Fibroblast of mammary gland (primary cell): ENCODE data around the gene SLC22A6.
A peak's percentile ranks its signal among the peaks of the same experiment; 100 is the strongest.

Experiments
- DNase-seq: peaks from one replicate; pipeline ENCODE4 v3.0.0-alpha.2; 2010; ENCODE audit warnings: low read depth
- H3K4me3 ChIP-seq: 2 replicates; pipeline ENCODE4 v1.5.1; 2011; ENCODE audit warnings: low read depth, mild to moderate bottlenecking, low read length, moderate library complexity; ENCODE audit not compliant: control insufficient read depth
- TF ChIP-seq, protein P1 (sequence below): conservative IDR thresholded peaks from 2 replicates; pipeline ENCODE4 v1.5.1; 2011; ENCODE audit warnings: low read depth, low read length, inconsistent platforms; ENCODE audit not compliant: control insufficient read depth, insufficient read depth

Gene SLC22A6

DNA sequence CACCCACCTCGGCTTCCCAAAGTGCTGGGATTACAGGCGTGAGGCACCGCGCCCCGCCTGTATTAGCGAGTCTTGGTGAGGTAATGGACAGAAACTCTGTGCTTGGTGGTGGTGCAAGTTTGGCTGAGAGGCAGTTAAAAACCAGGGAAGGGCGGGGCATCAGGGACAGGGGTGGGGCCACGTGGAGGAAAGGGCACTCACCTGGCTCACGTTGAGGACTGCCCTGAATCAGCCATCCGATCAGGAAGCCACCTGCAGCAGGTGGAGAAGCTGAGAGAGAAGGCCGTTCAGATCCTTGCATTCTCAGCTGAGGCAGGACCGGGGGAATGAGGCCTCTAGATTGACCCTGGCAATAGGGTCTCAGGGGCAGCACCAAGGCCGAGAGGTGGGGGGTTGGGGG is 51.5 kb downstream of the SLC22A6 start:
- TF ChIP-seq, protein P1, sequence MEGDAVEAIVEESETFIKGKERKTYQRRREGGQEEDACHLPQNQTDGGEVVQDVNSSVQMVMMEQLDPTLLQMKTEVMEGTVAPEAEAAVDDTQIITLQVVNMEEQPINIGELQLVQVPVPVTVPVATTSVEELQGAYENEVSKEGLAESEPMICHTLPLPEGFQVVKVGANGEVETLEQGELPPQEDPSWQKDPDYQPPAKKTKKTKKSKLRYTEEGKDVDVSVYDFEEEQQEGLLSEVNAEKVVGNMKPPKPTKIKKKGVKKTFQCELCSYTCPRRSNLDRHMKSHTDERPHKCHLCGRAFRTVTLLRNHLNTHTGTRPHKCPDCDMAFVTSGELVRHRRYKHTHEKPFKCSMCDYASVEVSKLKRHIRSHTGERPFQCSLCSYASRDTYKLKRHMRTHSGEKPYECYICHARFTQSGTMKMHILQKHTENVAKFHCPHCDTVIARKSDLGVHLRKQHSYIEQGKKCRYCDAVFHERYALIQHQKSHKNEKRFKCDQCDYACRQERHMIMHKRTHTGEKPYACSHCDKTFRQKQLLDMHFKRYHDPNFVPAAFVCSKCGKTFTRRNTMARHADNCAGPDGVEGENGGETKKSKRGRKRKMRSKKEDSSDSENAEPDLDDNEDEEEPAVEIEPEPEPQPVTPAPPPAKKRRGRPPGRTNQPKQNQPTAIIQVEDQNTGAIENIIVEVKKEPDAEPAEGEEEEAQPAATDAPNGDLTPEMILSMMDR: no peak
- DNase-seq: no peak
- H3K4me3 ChIP-seq: no peak overlapping the region

GRCh38 chr11:62931499-62932278 is 53.1 kb downstream of the SLC22A6 start:
- peak; percentile 18 for DNase-seq
- no peak overlapping the region for H3K4me3 ChIP-seq
- TF ChIP-seq, protein P1: no peak

DNA sequence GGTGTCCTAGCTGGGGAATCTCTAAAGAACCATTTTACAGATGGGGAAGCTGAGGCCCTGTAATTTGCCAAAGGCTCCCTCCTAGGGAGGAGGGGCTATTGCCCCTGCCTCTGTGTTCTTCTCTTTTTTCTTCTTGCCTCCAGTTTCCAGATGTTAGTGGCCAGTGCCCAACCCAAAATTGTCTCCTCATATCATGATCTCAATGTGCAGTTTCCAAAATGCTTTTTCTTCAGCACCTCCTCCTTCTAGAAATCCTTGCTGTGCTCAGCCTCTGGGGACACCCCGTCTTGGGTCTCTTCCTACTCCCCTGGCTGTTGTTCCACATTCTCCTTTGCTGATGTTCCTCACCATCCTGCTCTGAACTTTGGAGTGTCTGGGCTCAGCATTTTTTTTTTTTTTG is 54.1 kb downstream of the SLC22A6 start:
- no peak for DNase-seq
- H3K4me3 ChIP-seq: no peak overlapping the region
- TF ChIP-seq, protein P1: no peak

DNA sequence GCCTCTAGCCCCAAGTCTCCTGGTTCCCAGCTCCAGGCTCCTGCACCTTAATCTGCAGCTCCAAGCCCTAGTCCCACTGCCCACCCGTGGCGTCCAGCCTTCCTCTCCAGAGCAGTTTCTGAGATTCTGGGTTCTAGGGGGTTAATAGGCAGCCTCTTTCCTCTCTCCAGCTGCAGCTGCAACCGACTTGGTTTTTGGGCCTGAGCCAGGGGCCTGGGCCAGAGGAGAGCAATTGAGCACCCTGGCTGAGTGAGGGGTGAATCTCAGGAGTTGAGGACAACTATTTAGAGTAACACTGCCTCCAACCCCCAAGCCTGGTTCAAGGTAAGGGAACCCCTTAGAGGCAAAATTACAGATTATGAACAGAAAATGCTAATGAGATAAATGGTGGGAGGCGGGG is 54.6 kb downstream of the SLC22A6 start:
- H3K4me3 ChIP-seq: no peak overlapping the region
- no peak for DNase-seq
- TF ChIP-seq, protein P1: no peak

DNA sequence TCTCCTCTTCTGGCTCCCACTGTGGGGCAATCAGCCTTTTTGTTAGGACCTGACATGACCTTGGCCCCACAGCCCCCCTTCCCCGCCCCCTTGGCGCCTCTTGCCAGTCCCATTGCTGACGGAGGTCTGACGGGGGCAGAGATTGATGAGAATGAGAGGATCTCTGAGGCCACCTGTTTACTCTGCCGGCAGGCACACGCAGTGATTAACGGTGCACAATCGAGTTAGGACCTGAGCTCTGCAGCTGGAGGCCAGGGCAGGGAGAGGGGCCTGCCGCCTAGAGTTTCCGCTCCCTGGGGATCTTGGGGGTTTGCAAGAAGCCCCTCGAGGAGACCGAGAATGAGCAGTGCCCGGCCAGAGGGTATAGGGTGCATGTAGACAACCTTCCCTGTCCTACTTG is 56.8 kb downstream of the SLC22A6 start:
- no peak for DNase-seq
- H3K4me3 ChIP-seq: no peak overlapping the region
- TF ChIP-seq, protein P1: no peak

DNA sequence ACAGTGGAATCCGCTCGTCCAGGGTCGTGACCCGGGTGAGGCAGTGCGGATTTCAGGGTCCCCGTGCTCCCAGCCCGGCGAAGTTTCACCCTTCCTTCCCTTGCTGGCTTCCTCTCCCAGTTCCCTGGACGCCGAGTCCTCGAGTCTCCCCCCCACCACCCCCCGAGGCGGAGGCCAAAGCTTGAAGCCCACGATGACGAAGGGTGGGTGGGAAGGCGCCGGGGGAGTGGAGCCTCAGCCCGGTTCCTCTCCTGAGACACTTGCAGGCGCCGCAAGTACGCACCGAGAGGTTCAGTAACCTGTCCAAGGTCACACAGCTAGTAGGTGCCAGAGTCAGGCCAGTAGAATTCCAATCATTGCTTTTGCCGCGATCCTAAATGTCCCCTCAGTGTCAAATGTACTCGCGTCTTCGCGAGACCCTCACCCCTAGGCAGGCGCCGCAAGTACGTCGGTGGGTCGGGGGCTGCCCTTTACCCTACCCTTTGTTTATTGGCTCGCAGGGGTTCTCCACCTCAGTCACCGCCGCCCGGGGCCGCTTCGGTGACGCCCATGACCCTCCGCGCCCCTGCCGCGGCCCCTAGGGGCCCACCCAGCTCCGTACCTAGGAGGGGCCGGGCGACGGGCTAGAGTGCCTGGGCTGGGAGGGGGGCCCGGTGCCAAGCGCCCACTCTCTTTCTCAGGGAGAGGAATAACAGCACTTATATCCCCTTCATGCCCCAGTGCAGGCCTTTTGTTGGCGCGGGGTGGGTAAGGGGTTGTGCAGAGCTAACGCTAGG is 57.9 kb downstream of the SLC22A6 start:
- no peak overlapping the region for H3K4me3 ChIP-seq
- no peak for DNase-seq
- TF ChIP-seq, protein P1: no peak
